A172 (cell line): ENCODE measurements around the gene XPNPEP2. TPM values are rescaled to one million over a fixed set of nuclear protein-coding genes. Genes with fewer than 3 reads are reported as not detected.
A peak's percentile ranks its signal among the peaks of the same experiment; 100 is the strongest.

ENCODE experiments used
- DNase-seq: peaks from one replicate; pipeline ENCODE4 v3.0.0-alpha.2; 2015; ENCODE audit warnings: low spot score
- total RNA-seq: library from RNA; depleted of rRNA; stranded (reverse); fragments of >200 nt; shearing (Covaris generic); gene quantifications from 2 replicates; pipeline ENCODE4 v1.2.3, GENCODE V29; 2014; rRNA removed

The XPNPEP2 gene
- total RNA-seq = not detected in 2 replicates

GRCh38 chrX:129738466-129739308 lies at the start of gene XPNPEP2:
XPNPEP2 (plus strand) TSS chrX:129738979; CDS start chrX:129739214, 235 bp downstream.
- no peak for DNase-seq

DNA sequence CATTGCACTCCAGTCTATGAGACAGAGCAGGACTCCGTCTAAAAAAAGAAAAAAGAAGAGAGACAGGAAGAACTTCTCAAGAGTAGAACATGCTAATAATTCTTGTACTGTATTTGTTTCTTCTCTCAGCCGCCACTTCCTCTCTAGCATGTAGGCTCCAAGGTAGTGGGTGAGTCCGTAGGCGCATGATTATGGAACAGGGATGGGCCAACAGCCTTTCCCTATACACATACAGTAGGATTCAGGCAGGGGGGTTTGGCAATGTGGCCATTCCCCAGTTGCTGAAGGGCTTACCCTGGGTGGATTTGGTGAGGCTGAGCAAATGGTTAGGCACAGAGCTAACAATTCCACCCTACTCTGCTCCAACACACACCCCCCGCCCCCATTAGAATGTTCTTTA lies 49.0 kb upstream of the XPNPEP2 start:
- no peak for DNase-seq

DNA sequence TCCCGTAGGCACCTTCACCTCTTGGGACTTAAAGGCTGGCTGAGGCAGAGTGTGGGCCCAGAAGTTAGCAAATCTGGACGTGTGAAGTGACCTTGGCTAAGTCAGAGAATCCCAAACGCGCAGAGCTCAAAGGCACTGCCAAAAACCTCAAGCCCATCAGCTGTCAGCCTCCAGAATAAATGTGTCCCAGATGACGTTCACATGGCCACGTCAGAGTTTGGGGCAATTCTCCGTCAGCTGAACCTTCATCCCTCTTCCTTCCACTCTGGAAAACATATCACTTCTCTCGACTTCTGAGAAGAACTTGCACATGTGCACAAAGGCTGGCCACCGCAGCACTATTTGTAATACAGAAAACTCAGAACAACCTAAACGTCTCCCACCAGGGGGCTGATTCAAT lies 48.3 kb upstream of the XPNPEP2 start:
- DNase-seq = no peak

DNA sequence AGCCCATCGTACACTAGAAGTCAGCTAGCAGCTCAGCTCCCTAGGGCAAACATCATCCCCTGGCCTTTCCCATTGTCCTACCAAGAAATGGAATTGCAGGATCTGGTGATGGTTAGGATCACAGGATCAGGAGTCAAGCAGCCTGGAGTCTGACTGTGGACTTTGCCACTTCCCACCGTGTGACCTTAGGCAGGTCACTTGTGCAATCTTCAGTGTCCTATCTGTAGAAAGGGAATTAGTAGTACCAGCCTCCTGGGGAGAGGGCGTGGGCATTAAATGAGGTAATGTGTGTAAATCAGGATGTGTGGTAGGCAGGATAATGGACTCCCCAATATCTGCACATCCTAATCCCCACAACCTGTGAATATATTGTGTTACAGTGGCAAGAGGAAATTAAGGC lies 45.4 kb upstream of the XPNPEP2 start:
- DNase-seq = no peak

DNA sequence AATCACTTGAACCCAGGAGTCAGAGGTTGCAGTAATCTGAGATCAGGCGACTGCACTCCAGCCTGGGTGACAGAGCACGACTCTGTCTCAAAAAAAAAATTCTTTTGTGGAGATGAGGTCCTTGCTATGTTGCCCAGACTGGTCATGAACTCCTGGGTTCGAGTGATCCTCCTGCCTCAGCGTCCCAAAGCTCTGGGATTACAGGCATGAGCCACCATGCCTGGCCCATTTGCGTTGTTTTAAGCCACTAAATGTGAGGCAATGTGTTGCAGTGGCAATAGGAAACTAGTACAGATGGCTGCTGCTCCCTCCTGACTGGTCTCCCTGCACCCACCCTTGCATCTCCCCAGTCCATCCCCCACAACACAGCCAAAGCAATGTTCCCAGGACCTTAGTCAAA lies 44.0 kb upstream of the XPNPEP2 start:
- DNase-seq = no peak

DNA sequence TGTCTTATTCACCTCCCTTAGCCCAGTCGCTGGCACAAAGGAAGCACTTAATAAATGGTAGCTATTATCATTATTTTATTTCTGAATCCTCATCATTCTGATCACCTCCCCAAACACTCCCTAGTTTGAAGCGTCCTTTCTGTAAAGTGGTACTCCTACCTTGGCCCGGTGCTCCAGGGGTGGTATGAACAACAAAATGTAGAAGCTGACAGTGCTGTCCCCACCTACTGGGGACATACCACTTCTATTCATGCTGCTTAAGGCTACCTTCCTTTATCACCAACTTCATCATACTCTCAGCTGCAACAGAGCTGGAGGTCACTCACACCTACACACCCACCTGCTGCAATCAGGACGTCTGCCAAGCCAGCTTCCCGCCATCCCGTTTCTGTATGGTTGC lies 43.2 kb upstream of the XPNPEP2 start:
- no peak for DNase-seq

- no peak for DNase-seq
Measured at GRCh38 chrX:129695937-129696336, 42.8 kb upstream of the XPNPEP2 start.

- no peak for DNase-seq
Measured at GRCh38 chrX:129696463-129697155, 42.2 kb upstream of the XPNPEP2 start.

- DNase-seq = no peak
Measured at GRCh38 chrX:129697204-129697829, 41.5 kb upstream of the XPNPEP2 start.

- no peak for DNase-seq
Measured at GRCh38 chrX:129698150-129698549, 40.6 kb upstream of the XPNPEP2 start.

DNA sequence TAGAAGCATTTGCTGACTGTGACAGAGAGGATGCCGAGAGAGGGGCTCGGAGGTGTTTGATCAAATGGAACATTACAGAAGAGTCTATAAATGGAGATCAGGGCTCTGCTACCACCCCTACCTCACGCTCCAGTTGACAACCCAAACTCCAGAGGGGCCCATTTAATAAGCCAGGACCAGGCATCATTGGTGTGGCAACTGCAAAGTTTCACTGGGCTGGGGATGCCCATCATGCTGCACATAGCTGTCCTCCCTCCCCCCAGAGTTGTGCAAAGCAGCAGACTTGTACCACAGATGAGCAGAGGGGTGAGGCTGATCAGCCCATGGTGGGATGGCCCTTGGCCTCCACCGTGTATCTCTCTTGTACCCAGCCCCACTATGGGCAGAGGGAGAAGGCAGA lies 38.2 kb upstream of the XPNPEP2 start:
- no peak for DNase-seq

GRCh38 chrX:129701624-129702069 lies 37.1 kb upstream of the XPNPEP2 start:
- DNase-seq = no peak

- DNase-seq = no peak
Measured at GRCh38 chrX:129704491-129704890, 34.3 kb upstream of the XPNPEP2 start.

DNA sequence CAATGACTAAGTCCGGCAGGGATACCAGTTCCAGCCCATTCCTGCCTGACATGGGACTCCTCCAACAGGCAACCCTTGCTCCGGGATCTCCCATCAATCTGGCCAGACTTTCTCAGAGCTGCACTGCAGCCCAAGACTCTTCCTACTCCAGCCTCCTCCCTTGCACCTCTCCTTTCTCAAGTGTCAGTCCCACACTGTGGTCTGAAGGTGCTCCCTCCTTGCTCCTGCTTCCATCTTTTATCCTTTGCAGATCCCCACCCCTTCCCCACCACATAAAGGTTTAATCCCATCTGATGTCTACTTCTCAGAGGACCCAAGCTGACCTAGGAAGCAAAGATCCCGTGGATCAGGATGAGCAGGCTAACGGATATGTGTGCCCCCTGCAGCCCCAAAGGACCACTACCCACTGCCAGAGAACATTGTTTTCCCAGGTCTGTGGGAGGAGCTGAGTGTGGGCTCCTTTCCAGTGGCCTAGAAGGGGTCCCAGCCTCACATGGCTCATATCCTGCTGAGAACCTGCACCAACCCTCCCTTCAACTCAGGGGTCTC lies 33.3 kb upstream of the XPNPEP2 start:
- DNase-seq = no peak

DNA sequence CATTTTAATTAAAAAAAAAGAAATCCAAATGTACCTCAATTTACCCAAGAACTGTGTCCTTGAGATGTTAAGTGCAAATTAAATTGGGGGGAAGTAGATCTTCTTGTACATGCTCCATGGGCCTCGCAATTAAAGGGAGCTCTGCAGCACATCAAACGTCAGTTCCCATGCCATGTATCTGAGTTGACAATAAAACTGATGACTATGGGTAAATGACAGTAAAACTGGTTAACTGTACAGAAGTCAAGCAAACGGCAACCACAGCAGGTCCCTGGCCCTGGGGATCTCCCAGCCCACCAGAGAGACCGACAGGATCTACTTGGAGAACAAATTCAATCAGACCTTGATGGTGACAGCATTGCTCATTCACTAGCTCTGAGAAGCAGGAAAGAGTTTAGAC lies 32.8 kb upstream of the XPNPEP2 start:
- no peak for DNase-seq

- DNase-seq = peak; percentile 18
Measured at GRCh38 chrX:129706400-129707072, 32.2 kb upstream of the XPNPEP2 start.

DNA sequence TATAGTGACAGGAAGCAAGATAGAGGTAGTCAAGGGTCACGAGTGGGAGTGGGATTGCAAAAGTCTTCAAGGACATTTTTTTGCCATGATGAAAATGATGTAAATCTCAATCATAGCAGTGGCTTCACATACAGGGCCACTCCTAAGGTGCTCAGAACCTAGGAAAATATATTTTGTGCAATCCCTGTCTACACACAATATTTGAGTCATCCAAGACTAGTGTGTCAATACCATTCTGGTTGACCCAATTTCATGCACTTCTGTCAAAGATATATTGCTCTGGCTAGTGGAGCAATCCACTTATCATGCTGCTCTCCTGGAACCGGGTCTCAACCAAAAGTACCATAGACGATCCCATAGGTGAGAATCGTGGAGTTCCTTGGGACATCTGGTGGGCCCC lies 24.2 kb upstream of the XPNPEP2 start:
- DNase-seq = no peak

DNA sequence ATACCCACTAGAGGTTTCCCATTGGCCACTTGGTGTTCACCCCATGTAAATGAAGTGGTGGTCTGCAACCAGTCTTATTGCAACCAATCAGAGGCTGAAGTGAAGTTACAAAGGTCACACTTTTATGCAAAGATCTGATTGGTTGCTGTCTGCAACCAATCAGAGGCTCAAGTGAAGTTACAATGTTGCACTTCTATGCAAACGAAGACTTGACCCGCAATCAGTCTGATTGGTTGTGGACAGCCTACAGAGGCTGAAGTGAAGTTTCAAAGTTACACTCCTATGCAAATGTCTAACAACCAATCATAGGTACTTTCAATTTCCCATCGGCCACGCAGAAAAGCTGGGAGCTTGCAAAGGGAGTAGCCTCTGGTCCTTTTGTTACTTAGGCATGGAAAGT lies 22.3 kb upstream of the XPNPEP2 start:
- DNase-seq = no peak

DNA sequence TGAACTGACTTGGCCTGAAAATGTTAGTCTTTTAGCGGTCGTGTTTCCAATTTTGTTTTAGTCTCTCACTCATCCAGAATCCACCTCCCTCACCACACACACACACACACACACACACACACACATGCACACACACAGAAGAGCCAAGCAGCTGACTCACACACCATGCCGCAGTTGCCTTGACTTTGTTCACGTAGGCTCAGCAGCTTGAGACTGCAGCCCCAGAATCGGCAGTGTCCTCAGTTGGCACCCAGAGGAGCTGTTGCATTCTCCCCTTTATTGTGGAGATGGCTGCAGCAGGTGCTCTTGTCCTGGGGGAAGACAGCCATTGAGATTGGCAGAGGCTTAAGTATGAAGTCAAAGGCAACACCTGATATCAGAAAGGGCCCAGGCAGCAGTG lies 20.9 kb upstream of the XPNPEP2 start:
- DNase-seq = no peak

GRCh38 chrX:129718676-129719075 lies 20.1 kb upstream of the XPNPEP2 start:
- DNase-seq = no peak

GRCh38 chrX:129719268-129719667 lies 19.5 kb upstream of the XPNPEP2 start:
- no peak for DNase-seq
